ENCODE measurements around the gene ELOF1. TPM values are rescaled to one million over a fixed set of nuclear protein-coding genes. Genes with fewer than 3 reads are reported as not detected.

Gene ELOF1
- total and polyA plus RNA-seq, 2 experiments from 2014 or later = 30.3 to 72.6 TPM

DNA sequence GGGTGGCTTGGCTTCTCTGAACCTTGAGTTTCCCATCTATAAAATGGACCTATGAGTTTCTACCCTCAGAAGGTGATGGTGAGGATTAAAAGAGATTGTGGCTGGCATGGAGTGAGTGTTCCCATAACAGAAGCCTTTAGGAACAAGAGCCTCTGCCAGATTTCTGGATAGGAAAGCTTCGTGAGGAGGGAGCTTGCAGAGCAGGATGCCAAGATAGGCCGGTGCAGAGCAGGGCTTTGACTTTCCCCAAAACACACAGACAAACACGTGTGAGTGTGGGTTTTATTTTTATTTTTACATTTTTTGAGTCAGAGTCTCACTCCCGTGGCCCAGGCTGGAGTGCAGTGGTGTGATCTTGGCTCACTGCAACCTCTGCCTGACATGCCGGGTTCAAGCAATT lies 24.1 kb downstream of the ELOF1 start:
- no peaks in the 10 kb centered on the region for H3K9me3 ChIP-seq (ENCODE audit: low read depth)
- no peaks in the 10 kb centered on the region for H3K36me3 ChIP-seq (replicated peaks; ENCODE audit: insufficient read depth, low read depth)
- H4K20me1 ChIP-seq (ENCODE audit: insufficient read depth, poor library complexity, severe bottlenecking) = no peaks in the 10 kb centered on the region
- 80% methylated on average over 5 of the region's 5 CpGs for WGBS (ENCODE audit: low lambda C conversion rate, missing lambda C conversion rate)
- H3K27ac ChIP-seq = no peak overlapping the region
- H3K79me2 ChIP-seq = no peaks in the 10 kb centered on the region
- H2AFZ ChIP-seq = no peak overlapping the region
- no peak for DNase-seq (ENCODE audit: low spot score)
- no peak overlapping the region for H3K4me2 ChIP-seq
- TF ChIP-seq EZH2 (IDR thresholded peaks at IDR 0.05; ENCODE audit: borderline replicate concordance) = no peak
- TF ChIP-seq, protein P1, sequence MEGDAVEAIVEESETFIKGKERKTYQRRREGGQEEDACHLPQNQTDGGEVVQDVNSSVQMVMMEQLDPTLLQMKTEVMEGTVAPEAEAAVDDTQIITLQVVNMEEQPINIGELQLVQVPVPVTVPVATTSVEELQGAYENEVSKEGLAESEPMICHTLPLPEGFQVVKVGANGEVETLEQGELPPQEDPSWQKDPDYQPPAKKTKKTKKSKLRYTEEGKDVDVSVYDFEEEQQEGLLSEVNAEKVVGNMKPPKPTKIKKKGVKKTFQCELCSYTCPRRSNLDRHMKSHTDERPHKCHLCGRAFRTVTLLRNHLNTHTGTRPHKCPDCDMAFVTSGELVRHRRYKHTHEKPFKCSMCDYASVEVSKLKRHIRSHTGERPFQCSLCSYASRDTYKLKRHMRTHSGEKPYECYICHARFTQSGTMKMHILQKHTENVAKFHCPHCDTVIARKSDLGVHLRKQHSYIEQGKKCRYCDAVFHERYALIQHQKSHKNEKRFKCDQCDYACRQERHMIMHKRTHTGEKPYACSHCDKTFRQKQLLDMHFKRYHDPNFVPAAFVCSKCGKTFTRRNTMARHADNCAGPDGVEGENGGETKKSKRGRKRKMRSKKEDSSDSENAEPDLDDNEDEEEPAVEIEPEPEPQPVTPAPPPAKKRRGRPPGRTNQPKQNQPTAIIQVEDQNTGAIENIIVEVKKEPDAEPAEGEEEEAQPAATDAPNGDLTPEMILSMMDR (IDR thresholded peaks at IDR 0.05; ENCODE audit: poor library complexity) = no peak
- TF ChIP-seq EZH2phosphoT487 (IDR thresholded peaks at IDR 0.05; ENCODE audit: low read depth, severe bottlenecking, unreplicated experiment) = no peak
- H3K27me3 ChIP-seq = no peaks in the 10 kb centered on the region
- H3K4me3 ChIP-seq = no peak overlapping the region
- H3K9me2 ChIP-seq (replicated peaks; ENCODE audit: insufficient read depth) = no peaks in the 10 kb centered on the region
- peaks cover 17% of the 10 kb centered on the region for H3K4me1 ChIP-seq (ENCODE audit: insufficient read depth)

- H3K27me3 ChIP-seq = no peaks in the 10 kb centered on the region
- no peaks in the 10 kb centered on the region for H4K20me1 ChIP-seq (ENCODE audit: insufficient read depth, poor library complexity, severe bottlenecking)
- no peaks in the 10 kb centered on the region for H3K36me3 ChIP-seq (replicated peaks; ENCODE audit: insufficient read depth, low read depth)
- TF ChIP-seq, protein P1 (IDR thresholded peaks at IDR 0.05; ENCODE audit: poor library complexity) = no peak
- TF ChIP-seq EZH2 (IDR thresholded peaks at IDR 0.05; ENCODE audit: borderline replicate concordance) (no peak), EZH2phosphoT487 (IDR thresholded peaks at IDR 0.05; ENCODE audit: low read depth, severe bottlenecking, unreplicated experiment) (no peak)
- H3K4me1 ChIP-seq (ENCODE audit: insufficient read depth) = peaks cover 13% of the 10 kb centered on the region
- H3K27ac ChIP-seq = no peak overlapping the region
- H3K4me2 ChIP-seq = no peak overlapping the region
- no peaks in the 10 kb centered on the region for H3K9me2 ChIP-seq (replicated peaks; ENCODE audit: insufficient read depth)
- H3K4me3 ChIP-seq = no peak overlapping the region
- DNase-seq (ENCODE audit: low spot score) = no peak
- no peak overlapping the region for H2AFZ ChIP-seq
- no peaks in the 10 kb centered on the region for H3K9me3 ChIP-seq (ENCODE audit: low read depth)
- 100% methylated on average over 1 of the region's 1 CpG for WGBS (ENCODE audit: low lambda C conversion rate, missing lambda C conversion rate)
- H3K79me2 ChIP-seq = no peaks in the 10 kb centered on the region
These were observed 24.5 kb downstream of the ELOF1 start for GRCh38 chr19:11534538-11534937.

DNA sequence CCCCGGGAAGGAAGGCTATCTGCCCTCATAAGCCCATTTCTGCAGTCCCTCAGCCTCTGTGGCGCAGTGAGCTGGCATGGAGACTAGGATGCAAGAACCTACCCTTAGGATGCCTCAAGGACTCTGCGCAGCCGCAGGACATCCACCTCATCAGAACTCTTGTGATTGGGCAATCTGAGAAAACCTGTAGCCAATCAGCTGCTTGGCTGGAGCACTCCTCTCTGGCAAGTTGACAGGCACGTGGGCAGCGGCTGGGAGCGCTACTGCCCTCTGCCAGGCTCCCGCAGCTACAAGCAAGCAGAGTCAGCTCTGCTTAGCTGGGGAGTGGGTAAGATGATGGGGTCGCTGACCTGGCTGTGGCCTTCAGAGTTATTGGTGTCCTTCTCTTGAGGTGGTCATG lies 28.6 kb downstream of the ELOF1 start:
- TF ChIP-seq EZH2phosphoT487 (IDR thresholded peaks at IDR 0.05; ENCODE audit: low read depth, severe bottlenecking, unreplicated experiment) = no peak
- TF ChIP-seq, protein P1 (IDR thresholded peaks at IDR 0.05; ENCODE audit: poor library complexity) = peak; percentile 17
- no peak overlapping the region for H2AFZ ChIP-seq
- WGBS (ENCODE audit: low lambda C conversion rate, missing lambda C conversion rate) = 22% methylated on average over 9 of the region's 9 CpGs

More for the DNA sequence above, 28.6 kb downstream of the ELOF1 start:
- no peak overlapping the region for H3K27ac ChIP-seq
- H3K9me2 ChIP-seq (replicated peaks; ENCODE audit: insufficient read depth) = no peaks in the 10 kb centered on the region
- H4K20me1 ChIP-seq (ENCODE audit: insufficient read depth, poor library complexity, severe bottlenecking) = no peaks in the 10 kb centered on the region
- peak; percentile 73 for DNase-seq (ENCODE audit: low spot score)
- H3K4me3 ChIP-seq = no peak overlapping the region
- peaks cover 19% of the 10 kb centered on the region for H3K79me2 ChIP-seq
- H3K9me3 ChIP-seq (ENCODE audit: low read depth) = no peaks in the 10 kb centered on the region
- no peaks in the 10 kb centered on the region for H3K27me3 ChIP-seq
- H3K4me2 ChIP-seq = no peak overlapping the region
- H3K36me3 ChIP-seq (replicated peaks; ENCODE audit: insufficient read depth, low read depth) = no peaks in the 10 kb centered on the region
- H3K4me1 ChIP-seq (ENCODE audit: insufficient read depth) = peaks cover 7% of the 10 kb centered on the region

All from hepatocyte (in vitro differentiated cells).